Measurements from ENCODE around the gene ALDH1A2.

- TF ChIP-seq TAF1 (IDR thresholded peaks at IDR 0.05; ENCODE audit: low read depth) (no peak), CTCF (IDR thresholded peaks at IDR 0.05; ENCODE audit: poor library complexity, severe bottlenecking) (no peak), REST (IDR thresholded peaks at IDR 0.05; ENCODE audit: borderline replicate concordance) (no peak)
Measured at GRCh38 chr15:57957113-57957512, 108.4 kb downstream of the ALDH1A2 start.

All from neural cell (in vitro differentiated cells).